Measurements from ENCODE around the gene ZCCHC3. TPM values are rescaled to one million over a fixed set of nuclear protein-coding genes. Genes with fewer than 3 reads are reported as not detected.

The ZCCHC3 gene
- total and polyA plus RNA-seq, 2 donors (not counting 1 experiment from before 2014, with no cell fraction given): 8.7 to 11.6 TPM

DNA sequence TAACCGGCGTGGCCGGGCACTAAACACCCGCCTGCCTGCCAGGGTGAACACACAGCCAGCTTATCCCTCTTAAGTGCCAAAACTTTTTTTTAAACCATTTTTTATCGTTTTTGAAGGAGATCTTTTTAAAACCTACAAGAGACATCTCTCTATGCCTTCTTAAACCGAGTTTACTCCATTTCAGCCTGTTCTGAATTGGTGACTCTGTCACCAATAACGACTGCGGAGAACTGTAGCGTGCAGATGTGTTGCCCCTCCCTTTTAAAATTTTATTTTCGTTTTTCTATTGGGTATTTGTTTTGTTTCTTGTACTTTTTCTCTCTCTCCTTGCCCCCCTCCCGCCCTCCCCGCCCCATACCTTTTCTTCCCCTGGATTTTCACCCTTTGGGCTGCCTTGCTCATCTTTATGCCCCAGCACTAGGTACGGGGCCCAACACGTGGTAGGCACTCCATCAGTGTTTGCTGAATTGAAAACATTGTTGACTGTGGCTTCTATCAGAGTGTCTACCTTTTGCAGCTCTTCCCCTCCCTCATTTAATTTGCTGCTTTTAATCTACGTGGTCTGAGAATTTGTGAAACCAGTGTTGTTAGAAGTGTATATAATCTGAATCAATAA is 1.5 kb downstream of the ZCCHC3 start:
- Histone ChIP-seq H3K9ac (ENCODE audit: insufficient read depth, low read length) (peak overlapping the region; percentile 94), H3K79me2 (ENCODE audit: control insufficient read depth, insufficient read depth, low read length) (peaks cover 38% of the 10 kb centered on the region), H3K9me3 (ENCODE audit: control insufficient read depth, insufficient read depth, low read depth, low read length) (no peaks in the 10 kb centered on the region), H3K27ac (ENCODE audit: insufficient read depth, low read length) (peak overlapping the region; percentile 90), H3K4me1 (ENCODE audit: control insufficient read depth, extremely low read depth, insufficient read depth, low read length) (peaks cover 8% of the 10 kb centered on the region), H3K4me2 (ENCODE audit: extremely low read depth, insufficient read depth, low read length) (peak overlapping the region; percentile 88), H3K4me3 (replicated peaks in 1 of 4; ENCODE audit: control extremely low read depth in 1 of 4, insufficient read depth in 1 of 4, low read depth in 3 of 4, low read length in 4 of 4) (peak overlapping the region; percentile 77 to 94 (median 89)), H4K20me1 (ENCODE audit: control insufficient read depth, extremely low read depth, insufficient read depth, low read length) (no peaks in the 10 kb centered on the region), H2AFZ (ENCODE audit: low read length) (no peak overlapping the region), H3K36me3 (ENCODE audit: control insufficient read depth, insufficient read depth, low read length) (no peaks in the 10 kb centered on the region), H3K27me3 (ENCODE audit: control insufficient read depth, insufficient read depth, low read length) (no peaks in the 10 kb centered on the region)
- no peak for TF ChIP-seq CTCF (conservative IDR thresholded peaks at IDR 0.05 in 1 of 2, IDR thresholded peaks at IDR 0.05 in 1 of 2; ENCODE audit: low read depth in 1 of 2, low read length in 2 of 2)
- TF ChIP-seq EZH2 (IDR thresholded peaks at IDR 0.05; ENCODE audit: low read length, missing control alignments): no peak
- no peak for DNase-seq (ENCODE audit: low read depth in 2 of 2)

DNA sequence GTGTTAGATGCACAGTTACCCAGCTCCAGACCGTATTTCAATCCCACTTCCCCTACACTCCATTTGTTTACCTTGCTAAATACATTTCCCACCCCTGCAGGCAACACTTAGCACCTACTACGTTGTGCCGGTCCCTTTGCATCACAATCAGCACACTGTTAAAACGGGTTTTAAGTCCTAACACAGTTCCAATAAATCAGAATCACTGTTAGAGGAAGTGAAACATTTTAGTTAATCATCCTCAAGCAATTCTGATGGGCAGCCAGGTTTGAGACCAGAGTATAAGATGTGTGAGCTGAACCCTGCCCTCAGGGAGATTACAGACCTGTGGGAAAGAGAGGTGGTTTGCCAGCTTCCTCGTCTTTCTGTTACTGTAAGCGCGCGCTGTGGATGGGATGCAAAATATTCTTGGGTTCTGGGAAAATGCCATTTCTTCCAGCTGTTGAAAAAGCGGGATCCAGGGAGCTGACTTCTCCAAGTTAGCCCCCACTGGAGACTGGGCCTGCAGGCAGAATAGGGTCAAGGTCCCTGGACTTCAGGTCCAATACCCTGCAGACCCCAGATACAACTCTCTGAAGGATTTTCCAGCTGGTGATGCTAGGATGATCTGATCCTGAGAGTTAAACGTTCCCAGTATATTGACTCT is 3.1 kb downstream of the ZCCHC3 start:
- H3K4me3 ChIP-seq (replicated peaks in 1 of 4; ENCODE audit: control extremely low read depth in 1 of 4, insufficient read depth in 1 of 4, low read depth in 3 of 4, low read length in 4 of 4): peak overlapping the region; percentile 38 to 91 (median 82)
- H3K9ac ChIP-seq (ENCODE audit: insufficient read depth, low read length): no peak overlapping the region
- H4K20me1 ChIP-seq (ENCODE audit: control insufficient read depth, extremely low read depth, insufficient read depth, low read length): no peaks in the 10 kb centered on the region
- no peaks in the 10 kb centered on the region for H3K36me3 ChIP-seq (ENCODE audit: control insufficient read depth, insufficient read depth, low read length)
- DNase-seq (ENCODE audit: low read depth in 2 of 2): peak in 1 of 2 donors; percentile 23
- no peak overlapping the region for H3K27ac ChIP-seq (ENCODE audit: insufficient read depth, low read length)
- no peaks in the 10 kb centered on the region for H3K9me3 ChIP-seq (ENCODE audit: control insufficient read depth, insufficient read depth, low read depth, low read length)
- no peaks in the 10 kb centered on the region for H3K27me3 ChIP-seq (ENCODE audit: control insufficient read depth, insufficient read depth, low read length)
- peaks cover 8% of the 10 kb centered on the region for H3K4me1 ChIP-seq (ENCODE audit: control insufficient read depth, extremely low read depth, insufficient read depth, low read length)
- H2AFZ ChIP-seq (ENCODE audit: low read length): no peak overlapping the region
- H3K79me2 ChIP-seq (ENCODE audit: control insufficient read depth, insufficient read depth, low read length): peaks cover 38% of the 10 kb centered on the region
- TF ChIP-seq EZH2 (IDR thresholded peaks at IDR 0.05; ENCODE audit: low read length, missing control alignments): no peak
- TF ChIP-seq CTCF (conservative IDR thresholded peaks at IDR 0.05 in 1 of 2, IDR thresholded peaks at IDR 0.05 in 1 of 2; ENCODE audit: low read depth in 1 of 2, low read length in 2 of 2): no peak
- peak overlapping the region; percentile 61 for H3K4me2 ChIP-seq (ENCODE audit: extremely low read depth, insufficient read depth, low read length)

- no peaks in the 10 kb centered on the region for H4K20me1 ChIP-seq (ENCODE audit: control insufficient read depth, extremely low read depth, insufficient read depth, low read length)
- no peak overlapping the region for H3K9ac ChIP-seq (ENCODE audit: insufficient read depth, low read length)
- no peak overlapping the region for H3K4me3 ChIP-seq (replicated peaks in 1 of 4; ENCODE audit: control extremely low read depth in 1 of 4, insufficient read depth in 1 of 4, low read depth in 3 of 4, low read length in 4 of 4)
- no peak for DNase-seq (ENCODE audit: low read depth in 2 of 2)
- H3K79me2 ChIP-seq (ENCODE audit: control insufficient read depth, insufficient read depth, low read length): peaks cover 36% of the 10 kb centered on the region
- no peaks in the 10 kb centered on the region for H3K9me3 ChIP-seq (ENCODE audit: control insufficient read depth, insufficient read depth, low read depth, low read length)
- no peaks in the 10 kb centered on the region for H3K27me3 ChIP-seq (ENCODE audit: control insufficient read depth, insufficient read depth, low read length)
- peaks cover 8% of the 10 kb centered on the region for H3K4me1 ChIP-seq (ENCODE audit: control insufficient read depth, extremely low read depth, insufficient read depth, low read length)
- H2AFZ ChIP-seq (ENCODE audit: low read length): no peak overlapping the region
- H3K27ac ChIP-seq (ENCODE audit: insufficient read depth, low read length): no peak overlapping the region
- TF ChIP-seq CTCF (conservative IDR thresholded peaks at IDR 0.05 in 1 of 2, IDR thresholded peaks at IDR 0.05 in 1 of 2; ENCODE audit: low read depth in 1 of 2, low read length in 2 of 2): no peak
- TF ChIP-seq EZH2 (IDR thresholded peaks at IDR 0.05; ENCODE audit: low read length, missing control alignments): no peak
- H3K36me3 ChIP-seq (ENCODE audit: control insufficient read depth, insufficient read depth, low read length): no peaks in the 10 kb centered on the region
- no peak overlapping the region for H3K4me2 ChIP-seq (ENCODE audit: extremely low read depth, insufficient read depth, low read length)
Measured at GRCh38 chr20:301886-302848, 4.8 kb downstream of the ZCCHC3 start.

Measured in fibroblast of lung (primary cell).